Sigmoid colon (tissue), 4 donors: ENCODE data around the gene ITPR2.

ENCODE experiments used
- CTCF ChIP-seq, 4 experiments: fragments of 450-650 bp in 3 of 4; fragments of 200-600 bp in 1 of 4; IDR thresholded peaks; one replicate each; pipeline ENCODE4 v1.5.1; 2016 to 2019; ENCODE audit warnings: antibody characterized with exemption in 4 of 4, mild to moderate bottlenecking in 3 of 4, moderate library complexity in 2 of 4
- EP300 ChIP-seq, 4 donors: sonication (generic); formaldehyde crosslinking; IDR thresholded peaks; one replicate each; pipeline ENCODE4 v1.6.1; 2017; ENCODE audit warnings: antibody characterized with exemption in 4 of 4
- POLR2A ChIP-seq, 2 donors: fragments of 450-650 bp; IDR thresholded peaks; one replicate each; pipeline ENCODE4 v1.6.1; 2016; ENCODE audit warnings: antibody characterized with exemption in 2 of 2, mild to moderate bottlenecking in 2 of 2, moderate library complexity in 2 of 2

DNA sequence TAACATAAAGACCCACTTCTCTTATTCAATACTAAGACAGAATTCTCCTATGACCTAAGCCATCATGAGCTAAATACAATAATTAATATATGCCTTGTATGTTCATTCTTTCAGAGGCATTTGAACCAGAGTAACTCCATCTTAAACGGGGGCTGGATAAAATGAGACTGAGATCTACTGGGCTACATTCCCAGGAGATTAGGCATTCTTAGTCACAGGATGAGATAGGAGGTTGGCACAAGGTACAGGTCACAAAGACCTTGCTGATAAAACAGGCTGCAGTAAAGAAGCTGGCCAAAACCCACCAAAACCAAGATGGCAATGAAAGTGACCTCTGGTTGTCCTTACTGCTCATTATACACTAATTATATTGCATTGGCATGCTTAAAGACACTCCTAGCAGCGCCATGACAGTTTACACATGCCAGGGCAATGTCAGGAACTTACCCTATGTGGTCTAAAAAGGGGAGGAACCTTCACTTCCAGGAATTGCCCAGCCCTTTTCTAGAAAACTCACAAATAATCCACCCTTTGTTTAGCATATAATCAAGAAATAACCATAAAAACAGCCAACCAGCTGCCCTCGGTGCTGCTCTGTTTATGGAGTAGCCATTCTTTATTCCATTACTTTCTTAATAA, 376.9 kb downstream of the ITPR2 start:
- TF ChIP-seq POLR2A (IDR thresholded peaks at IDR 0.05) (no peak), CTCF (IDR thresholded peaks at IDR 0.05) (no peak), EP300 (IDR thresholded peaks at IDR 0.05) (no peak)
